A673 (cell line): ENCODE measurements around the gene BACE2. TPM values are rescaled to one million over a fixed set of nuclear protein-coding genes. Genes with fewer than 3 reads are reported as not detected.

ENCODE experiments used
- BruUV-seq: library from RNA; stranded (reverse); fragments of 400-500 nt; replicated peaks from 2 replicates; lab custom pipeline; 2021; lab: Mats Ljungman, UMichigan
- CTCF ChIA-PET: fragments of 300-600 bp; sonication (Branson Sonifier 250); formaldehyde crosslinking; loops from one replicate; lab custom pipeline; 2022; ENCODE audit warnings: antibody characterized with exemption; lab: Charles Lee
- POLR2A ChIA-PET: fragments of 300-600 bp; sonication (Branson Sonifier 250); formaldehyde crosslinking; loops from one replicate; lab custom pipeline; 2022; ENCODE audit warnings: antibody characterized with exemption; ENCODE audit not compliant: low non-redundant PET; lab: Charles Lee
- DNase-seq: peaks from one replicate; pipeline ENCODE4 v3.0.0-alpha.2; 2015; ENCODE audit warnings: low spot score
- H3K27ac ChIP-seq: fragments of 200-600 bp; sonication (generic); 2 replicates; pipeline ENCODE4 v1.5.1; 2016; ENCODE audit warnings: mixed run types, low read depth, mild to moderate bottlenecking, mixed read lengths, antibody characterized with exemption, low read length; ENCODE audit not compliant: poor library complexity, severe bottlenecking
- H3K27me3 ChIP-seq: fragments of 200-600 bp; sonication (generic); replicated peaks from 2 replicates; pipeline ENCODE4 v1.6.1; 2017; ENCODE audit warnings: mixed run types, low read depth, mild to moderate bottlenecking, mixed read lengths, antibody characterized with exemption, low read length; ENCODE audit not compliant: insufficient read depth, poor library complexity
- H3K36me3 ChIP-seq: fragments of 200-600 bp; sonication (generic); 2 replicates; pipeline ENCODE4 v1.6.1; 2016; ENCODE audit warnings: mixed run types, mild to moderate bottlenecking, mixed read lengths, antibody characterized with exemption, low read length; ENCODE audit not compliant: insufficient read depth, poor library complexity, severe bottlenecking
- H3K4me1 ChIP-seq: fragments of 200-600 bp; sonication (generic); 2 replicates; pipeline ENCODE4 v1.6.1; 2017; ENCODE audit warnings: mixed run types, mild to moderate bottlenecking, mixed read lengths, antibody characterized with exemption, low read length; ENCODE audit not compliant: insufficient read depth, poor library complexity, severe bottlenecking
- H3K4me3 ChIP-seq: fragments of 200-600 bp; sonication (generic); 2 replicates; pipeline ENCODE4 v1.5.1; 2016; ENCODE audit warnings: low read depth, mixed run types, mild to moderate bottlenecking, mixed read lengths, low read length; ENCODE audit not compliant: poor library complexity, severe bottlenecking
- H3K9me3 ChIP-seq: fragments of 200-600 bp; sonication (generic); 2 replicates; pipeline ENCODE4 v1.6.1; 2016; ENCODE audit warnings: mixed run types, low read depth, mild to moderate bottlenecking, mixed read lengths, antibody characterized with exemption, low read length; ENCODE audit not compliant: poor library complexity, severe bottlenecking
- CTCF ChIP-seq: fragments of 300-800, 200-600 bp; sonication (generic); conservative IDR thresholded peaks from 2 replicates; pipeline ENCODE4 v1.5.1; 2017; ENCODE audit warnings: low read depth, mild to moderate bottlenecking, antibody characterized with exemption, low read length, moderate library complexity, mixed read lengths
- EZH2 ChIP-seq: fragments of 200-600 bp; sonication (generic); IDR thresholded peaks from 2 replicates; pipeline ENCODE4 v1.6.1; 2017; ENCODE audit warnings: borderline replicate concordance, low read depth, mild to moderate bottlenecking, mixed read lengths, antibody characterized with exemption, low read length; ENCODE audit not compliant: poor library complexity, severe bottlenecking
- intact Hi-C: fragments of 100-400 bp; cut with micrococcal nuclease; formaldehyde crosslinking; loops from one replicate; pipeline ENCODE4 v1.10.0; 2022; ENCODE audit not compliant: unreplicated experiment
- total RNA-seq: library from RNA; stranded (reverse); gene quantifications from 2 replicates; pipeline ENCODE4 v1.2.3, GENCODE V29; 2021

BACE2 gene
- total RNA-seq, 1 experiment from 2014 or later, result 6.9 TPM

- no peak for DNase-seq
- Histone ChIP-seq H3K4me1 (no peaks in the 10 kb centered on the region), H3K27me3 (no peaks in the 10 kb centered on the region), H3K4me3 (no peak overlapping the region), H3K27ac (no peak overlapping the region), H3K9me3 (no peaks in the 10 kb centered on the region), H3K36me3 (no peaks in the 10 kb centered on the region)
- TF ChIP-seq CTCF, result no peak
- no peak for TF ChIP-seq EZH2
- no TSS peak for BruUV-seq
- ChIA-PET CTCF (no interaction called here), POLR2A (no interaction called here)
- intact Hi-C loops, result no loop called here
These were observed 64.1 kb downstream of the BACE2 start for GRCh38 chr21:41232013-41232412.

GRCh38 chr21:41233916-41234315 lies 66.0 kb downstream of the BACE2 start:
- no peaks in the 10 kb centered on the region for H3K4me1 ChIP-seq
- intact Hi-C loops, result no loop called here
- no peak overlapping the region for H3K27ac ChIP-seq
- H3K4me3 ChIP-seq, result no peak overlapping the region
- DNase-seq, result no peak
- TF ChIP-seq CTCF (no peak), EZH2 (no peak)
- no peaks in the 10 kb centered on the region for H3K9me3 ChIP-seq
- no peaks in the 10 kb centered on the region for H3K36me3 ChIP-seq
- ChIA-PET CTCF (no interaction called here), POLR2A (no interaction called here)
- no TSS peak for BruUV-seq
- H3K27me3 ChIP-seq, result no peaks in the 10 kb centered on the region

GRCh38 chr21:41234569-41234968 lies 66.6 kb downstream of the BACE2 start:
- H3K4me3 ChIP-seq, result no peak overlapping the region
- no peaks in the 10 kb centered on the region for H3K9me3 ChIP-seq
- ChIA-PET CTCF (no interaction called here), POLR2A (no interaction called here)
- no peak overlapping the region for H3K27ac ChIP-seq
- no peaks in the 10 kb centered on the region for H3K36me3 ChIP-seq
- TF ChIP-seq CTCF (no peak), EZH2 (no peak)
- intact Hi-C loops, result no loop called here
- H3K4me1 ChIP-seq, result no peaks in the 10 kb centered on the region
- DNase-seq, result no peak
- no TSS peak for BruUV-seq
- H3K27me3 ChIP-seq, result no peaks in the 10 kb centered on the region
